K562 (cell line): ENCODE data around the gene IRAK3. TPM values are rescaled to one million over a fixed set of nuclear protein-coding genes. Genes with fewer than 3 reads are reported as not detected.

Source experiments
- ATAC-seq: fragments of 200-7000 bp; cut with Tn5 transposase; 3 replicates; pipeline ENCODE4 v1.9.1; 2020; ENCODE audit warnings: moderate library complexity
- BruUV-seq: library from RNA; stranded (reverse); fragments of 400-500 nt; replicated peaks from 2 replicates; lab custom pipeline; 2021; lab: Mats Ljungman, UMichigan
- CTCF ChIA-PET: fragments of 300-600 bp; formaldehyde crosslinking; extraction: SDS; loops from one replicate; lab custom pipeline; 2021; ENCODE audit warnings: low intra/inter-chr PET ratio; lab: Yijun Ruan, JAX
- POLR2A ChIA-PET: fragments of 300-600, 350-650 bp; sonication (Branson Sonifier 250); formaldehyde crosslinking; extraction: SDS; loops from one replicate; lab custom pipeline; 2021; ENCODE audit warnings: antibody characterized with exemption, inconsistent platforms; lab: Yijun Ruan, JAX
- DNase-seq, 4 experiments: peaks; one replicate each; pipeline versions ENCODE4 v3.0.0 to v3.0.0-alpha.2; 2011 to 2018; ENCODE audit warnings: low spot score in 3 of 4, mixed read lengths in 3 of 4; ENCODE audit errors: extremely low read depth in 1 of 4
- FAIRE-seq: peaks from 2 replicates; lab custom pipeline; 2011; peaks lifted over from hg19 to GRCh38; lab: Jason Lieb, UNC
- H2AFZ ChIP-seq: 2 replicates; pipeline ENCODE4 v1.6.0; 2011; ENCODE audit warnings: low read depth, low read length, control low read depth, inconsistent platforms
- H3K27ac ChIP-seq: fragments of 200-600 bp; 3 replicates; pipeline ENCODE4 v1.8.0; 2011; ENCODE audit warnings: low read depth, mild to moderate bottlenecking, control low read depth, inconsistent platforms, low read length, moderate library complexity, mixed read lengths; ENCODE audit errors: extremely low read depth
- H3K27me3 ChIP-seq, 2 experiments: fragments of 300-600 bp in 1 of 2; 2 replicates in 1 of 2; 3 replicates in 1 of 2; pipeline versions ENCODE4 v1.6.0 to v1.8.0; 2011; ENCODE audit warnings: inconsistent platforms in 2 of 2, low read length in 2 of 2, mild to moderate bottlenecking in 1 of 2, mixed read lengths in 1 of 2, moderate library complexity in 1 of 2; ENCODE audit not compliant: control insufficient read depth in 2 of 2, insufficient read depth in 2 of 2
- H3K36me3 ChIP-seq: fragments of 300-600 bp; 3 replicates; pipeline ENCODE4 v1.8.0; 2011; ENCODE audit warnings: mild to moderate bottlenecking, low read length, inconsistent platforms; ENCODE audit not compliant: control insufficient read depth, insufficient read depth
- H3K4me1 ChIP-seq, 2 experiments: fragments of 200-600 bp in 1 of 2; replicated peaks in 1 of 2; 2 replicates in 1 of 2; 3 replicates in 1 of 2; pipeline versions ENCODE4 v1.5.1 to v1.8.0; 2011; ENCODE audit warnings: inconsistent platforms in 2 of 2, low read length in 2 of 2, mild to moderate bottlenecking in 1 of 2, mixed read lengths in 1 of 2, moderate library complexity in 1 of 2; ENCODE audit not compliant: control insufficient read depth in 2 of 2, insufficient read depth in 2 of 2
- H3K4me2 ChIP-seq: 2 replicates; pipeline ENCODE4 v1.6.1; 2011; ENCODE audit warnings: low read length, control low read depth, inconsistent platforms, mixed read lengths; ENCODE audit not compliant: insufficient read depth
- H3K4me3 ChIP-seq: fragments of 200-600 bp; sonication (generic), shearing (Covaris generic); 2 replicates; pipeline ENCODE4 v1.5.1; 2016; ENCODE audit warnings: control low read depth, inconsistent platforms
- H3K79me2 ChIP-seq: fragments of 200-600 bp; 3 replicates; pipeline ENCODE4 v1.8.0; 2011; ENCODE audit warnings: low read length, inconsistent platforms; ENCODE audit not compliant: control insufficient read depth, insufficient read depth
- H3K9ac ChIP-seq, 2 experiments: 2 replicates each; pipeline versions ENCODE4 v1.6.0 to v1.6.1; 2011; ENCODE audit warnings: low read depth in 2 of 2, low read length in 2 of 2, control low read depth in 1 of 2, inconsistent platforms in 1 of 2, mild to moderate bottlenecking in 1 of 2, mixed read lengths in 1 of 2; ENCODE audit not compliant: insufficient read depth in 1 of 2
- H3K9me1 ChIP-seq: one replicate; pipeline ENCODE4 v1.6.0; 2011; ENCODE audit warnings: inconsistent platforms, mild to moderate bottlenecking, low read length, moderate library complexity; ENCODE audit not compliant: control insufficient read depth, insufficient read depth
- H3K9me3 ChIP-seq: replicated peaks from 2 replicates; pipeline ENCODE4 v1.5.1; 2011; ENCODE audit warnings: low read depth, low read length, inconsistent platforms; ENCODE audit not compliant: control insufficient read depth, insufficient read depth
- H4K20me1 ChIP-seq: replicated peaks from 2 replicates; pipeline ENCODE4 v1.6.1; 2011; ENCODE audit warnings: low read length, inconsistent platforms, mixed read lengths; ENCODE audit not compliant: control insufficient read depth, insufficient read depth
- ADNP ChIP-seq: fragments of 200-800 bp; sonication (Bioruptor generic); IDR thresholded peaks from 2 replicates; pipeline ENCODE4 v1.6.1; 2016; ENCODE audit warnings: missing genetic modification characterization, missing compliant biosample characterization
- AFF1 ChIP-seq, 2 experiments: fragments of 450-650 bp; IDR thresholded peaks; 2 replicates each; pipeline ENCODE4 v1.6.1; 2018; ENCODE audit warnings: mild to moderate bottlenecking in 2 of 2, low read depth in 1 of 2; ENCODE audit not compliant: partially characterized antibody in 2 of 2
- HDAC6 ChIP-seq: IDR thresholded peaks from 2 replicates; pipeline ENCODE4 v1.6.1; 2012; ENCODE audit warnings: low read depth, mild to moderate bottlenecking, control low read depth, inconsistent platforms, low read length, moderate library complexity
- MCM5 ChIP-seq: fragments of 450-650 bp; IDR thresholded peaks from 2 replicates; pipeline ENCODE4 v1.6.1; 2016; ENCODE audit warnings: low read depth
- NELFE ChIP-seq: IDR thresholded peaks from 2 replicates; pipeline ENCODE4 v1.6.1; 2011; ENCODE audit warnings: mild to moderate bottlenecking; ENCODE audit not compliant: insufficient read depth, insufficient read length
- NFIC ChIP-seq: fragments of 450-650 bp; IDR thresholded peaks from 2 replicates; pipeline ENCODE4 v1.6.1; 2017; ENCODE audit warnings: mild to moderate bottlenecking, inconsistent platforms
- PCBP2 ChIP-seq: fragments of 200-400 bp; formaldehyde crosslinking; IDR thresholded peaks from 2 replicates; pipeline ENCODE4 v1.6.1; 2018; ENCODE audit warnings: low read length, low read depth, mild to moderate bottlenecking, moderate library complexity; ENCODE audit not compliant: poor library complexity, severe bottlenecking
- SLC30A9 ChIP-seq: fragments of 250-450 bp; sonication (Bioruptor Pico); IDR thresholded peaks from 2 replicates; pipeline ENCODE4 v1.8.0; 2022; ENCODE audit warnings: mild to moderate bottlenecking, moderate library complexity
- ZFP1 ChIP-seq: fragments of 450-650 bp; formaldehyde crosslinking; IDR thresholded peaks from 2 replicates; pipeline ENCODE4 v1.4.0; 2020; ENCODE audit warnings: mild to moderate bottlenecking, mixed read lengths
- ZNF146 ChIP-seq: IDR thresholded peaks from one replicate; pipeline ENCODE4 v1.6.1; 2018; ENCODE audit warnings: missing compliant biosample characterization; ENCODE audit not compliant: unreplicated experiment
- ZNF24 ChIP-seq: fragments of 450-650 bp; IDR thresholded peaks from 2 replicates; pipeline ENCODE4 v1.6.1; 2016
- ZSCAN29 ChIP-seq: fragments of 450-650 bp; IDR thresholded peaks from 2 replicates; pipeline ENCODE4 v1.6.1; 2017
- WGBS: fragments of 100-300 bp; shearing (Covaris generic); methylation state at CpG from one replicate; pipeline ENCODE4 v1.1.6; 2016; ENCODE audit warnings: low coverage, mixed read lengths; ENCODE audit not compliant: insufficient coverage; ENCODE audit errors: missing lambda C conversion rate; 5-methylcytosine and 5-hydroxymethylcytosine counted together
- in situ Hi-C: fragments of 300-500 bp; cut with MboI; formaldehyde crosslinking; loops from 4 replicates; pipeline ENCODE4 v1.15.0; 2018; ENCODE audit warnings: inconsistent platforms, mixed read lengths
- intact Hi-C: fragments of 100-400 bp; cut with micrococcal nuclease; formaldehyde crosslinking; loops from 2 replicates; pipeline ENCODE4 v1.14.2; 2022
- polyA plus RNA-seq, 8 experiments: library from polyadenylated mRNA; depleted of rRNA in 4 of 8; stranded (reverse) in 5 of 8; unstranded in 3 of 8; fragments of >200 nt; fragmentation: Nextera tagmentation in 2 of 8; fragmentation: Illumina TruSeq in 1 of 8; extraction: Ambion mirVana in 2 of 8; extraction: Trizol in 1 of 8; gene quantifications; 2 replicates each; pipeline versions ENCODE4 v1.2.1 to v1.2.3, GENCODE V29; 2011 to 2014; ENCODE audit warnings: inconsistent platforms in 1 of 8, missing spikeins in 1 of 8
- total RNA-seq, 7 experiments: library from RNA; depleted of rRNA in 6 of 7; stranded (reverse); fragments of >200 nt in 6 of 7; fragmentation: Illumina TruSeq in 2 of 7; extraction: Trizol in 2 of 7; gene quantifications; 2 replicates each; pipeline versions ENCODE4 v1.2.1 to v1.2.3, GENCODE V29; 2011 to 2021; ENCODE audit warnings: low replicate concordance in 1 of 7
- TF ChIP-seq, protein P1 (sequence below): fragments of 250-450 bp; sonication (Bioruptor Pico); IDR thresholded peaks from 2 replicates; pipeline ENCODE4 v1.5.0; 2020; ENCODE audit warnings: mild to moderate bottlenecking
- TF ChIP-seq, protein P2 (sequence below): IDR thresholded peaks from 2 replicates; pipeline ENCODE4 v1.6.1; 2016; ENCODE audit warnings: missing genetic modification characterization, missing compliant biosample characterization

The IRAK3 gene
- total and polyA plus RNA-seq, 9 of the 15 experiments (the other 6 are each of a cell fraction or from before 2014, with no cell fraction given): 0.06 to 0.09 (median 0.07) TPM; not detected in 6

GRCh38 chr12:66169221-66170170, 19.5 kb upstream of the IRAK3 start, which contains the start of gene TMBIM4:
TSS of gene TMBIM4 (minus strand) at chr12:66169996. CDS start at chr12:66169951, 45 bp downstream.
- Histone ChIP-seq H4K20me1 (no peaks in the 10 kb centered on the region), H2AFZ (peak within 1 kb of the TSS; percentile 95), H3K79me2 (peaks cover 47% of the 10 kb centered on the region), H3K27ac (peak within 1 kb of the TSS; percentile 92), H3K9me3 (no peaks in the 10 kb centered on the region), H3K4me3 (peak within 1 kb of the TSS; percentile 53), H3K9me1 (no peaks in the 10 kb centered on the region), H3K9ac (peak within 1 kb of the TSS; percentile 80 to 92), H3K4me2 (peak within 1 kb of the TSS; percentile 88), H3K36me3 (peaks cover 11% of the 10 kb centered on the region), H3K27me3 (no peaks in the 10 kb centered on the region), H3K4me1 (peaks cover 0 to 5% of the 10 kb centered on the region in 2 experiments; a peak in 3 of 5 replicates)
- POLR2A ChIA-PET: interaction anchor here (0.6 to 2.3 kb wide), 13 partner anchors 9 to 279 kb away, joined by 3 to 15 read pairs (median 3); partner anchors contain the start of gene LLPH
- peak; percentile 87 to 93 (median 90) for DNase-seq
- intact Hi-C loops: loop anchor here (1.0 to 2.0 kb wide), 3 partner anchors 39 to 133 kb away; partner anchors contain the start of genes HELB and LLPH
- in situ Hi-C loops: no loop called here
- WGBS: under 1% methylated on average over 59 of the region's 67 CpGs
- peak; percentile 77 for FAIRE-seq
- ATAC-seq: peak; percentile 98
- CTCF ChIA-PET: interaction anchor here (0.6 kb wide), 1 partner anchor 466 kb away, joined by 3 read pairs; no protein-coding TSS in a partner anchor
- BruUV-seq: TSS peak; percentile 88
- TF ChIP-seq ZSCAN29 (no peak), ADNP (no peak), NELFE (no peak), SLC30A9 (CRISPR knock-in tag) (no peak), MCM5 (no peak), ZNF146 (CRISPR knock-in tag) (no peak), ZNF24 (peak; percentile 21; the same call in 1 of the 2 replicates), HDAC6 (no peak), AFF1 (IDR thresholded peaks at IDR 0.05; ENCODE audit: low read depth in 1 of 2, partially characterized antibody in 2 of 2) (peak in 1 of 2 experiments; percentile 67), NFIC (peak; percentile 43; the same call in 1 of the 2 replicates), ZFP1 (no peak), PCBP2 (no peak)
- TF ChIP-seq, protein P1, sequence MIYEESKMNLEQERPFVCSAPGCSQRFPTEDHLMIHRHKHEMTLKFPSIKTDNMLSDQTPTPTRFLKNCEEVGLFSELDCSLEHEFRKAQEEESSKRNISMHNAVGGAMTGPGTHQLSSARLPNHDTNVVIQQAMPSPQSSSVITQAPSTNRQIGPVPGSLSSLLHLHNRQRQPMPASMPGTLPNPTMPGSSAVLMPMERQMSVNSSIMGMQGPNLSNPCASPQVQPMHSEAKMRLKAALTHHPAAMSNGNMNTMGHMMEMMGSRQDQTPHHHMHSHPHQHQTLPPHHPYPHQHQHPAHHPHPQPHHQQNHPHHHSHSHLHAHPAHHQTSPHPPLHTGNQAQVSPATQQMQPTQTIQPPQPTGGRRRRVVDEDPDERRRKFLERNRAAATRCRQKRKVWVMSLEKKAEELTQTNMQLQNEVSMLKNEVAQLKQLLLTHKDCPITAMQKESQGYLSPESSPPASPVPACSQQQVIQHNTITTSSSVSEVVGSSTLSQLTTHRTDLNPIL (CRISPR knock-in tag): no peak
- TF ChIP-seq, protein P2, sequence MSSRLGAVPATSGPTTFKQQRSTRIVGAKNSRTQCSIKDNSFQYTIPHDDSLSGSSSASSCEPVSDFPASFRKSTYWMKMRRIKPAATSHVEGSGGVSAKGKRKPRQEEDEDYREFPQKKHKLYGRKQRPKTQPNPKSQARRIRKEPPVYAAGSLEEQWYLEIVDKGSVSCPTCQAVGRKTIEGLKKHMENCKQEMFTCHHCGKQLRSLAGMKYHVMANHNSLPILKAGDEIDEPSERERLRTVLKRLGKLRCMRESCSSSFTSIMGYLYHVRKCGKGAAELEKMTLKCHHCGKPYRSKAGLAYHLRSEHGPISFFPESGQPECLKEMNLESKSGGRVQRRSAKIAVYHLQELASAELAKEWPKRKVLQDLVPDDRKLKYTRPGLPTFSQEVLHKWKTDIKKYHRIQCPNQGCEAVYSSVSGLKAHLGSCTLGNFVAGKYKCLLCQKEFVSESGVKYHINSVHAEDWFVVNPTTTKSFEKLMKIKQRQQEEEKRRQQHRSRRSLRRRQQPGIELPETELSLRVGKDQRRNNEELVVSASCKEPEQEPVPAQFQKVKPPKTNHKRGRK (tag): no peak
